DND-41 (cell line): ENCODE data around the gene ATP2B3.

Source experiments
- EZH2 ChIP-seq: IDR thresholded peaks from 3 replicates; pipeline ENCODE4 v1.6.1; 2012; ENCODE audit warnings: borderline replicate concordance, low read depth, mild to moderate bottlenecking, moderate library complexity, low read length, inconsistent platforms; ENCODE audit not compliant: severe bottlenecking
- TF ChIP-seq, protein P1 (sequence below): IDR thresholded peaks from 2 replicates; pipeline ENCODE4 v1.5.1; 2012; ENCODE audit warnings: borderline replicate concordance, low read length, moderate library complexity, mild to moderate bottlenecking; ENCODE audit not compliant: poor library complexity, severe bottlenecking; ENCODE audit errors: extremely low read depth

DNA sequence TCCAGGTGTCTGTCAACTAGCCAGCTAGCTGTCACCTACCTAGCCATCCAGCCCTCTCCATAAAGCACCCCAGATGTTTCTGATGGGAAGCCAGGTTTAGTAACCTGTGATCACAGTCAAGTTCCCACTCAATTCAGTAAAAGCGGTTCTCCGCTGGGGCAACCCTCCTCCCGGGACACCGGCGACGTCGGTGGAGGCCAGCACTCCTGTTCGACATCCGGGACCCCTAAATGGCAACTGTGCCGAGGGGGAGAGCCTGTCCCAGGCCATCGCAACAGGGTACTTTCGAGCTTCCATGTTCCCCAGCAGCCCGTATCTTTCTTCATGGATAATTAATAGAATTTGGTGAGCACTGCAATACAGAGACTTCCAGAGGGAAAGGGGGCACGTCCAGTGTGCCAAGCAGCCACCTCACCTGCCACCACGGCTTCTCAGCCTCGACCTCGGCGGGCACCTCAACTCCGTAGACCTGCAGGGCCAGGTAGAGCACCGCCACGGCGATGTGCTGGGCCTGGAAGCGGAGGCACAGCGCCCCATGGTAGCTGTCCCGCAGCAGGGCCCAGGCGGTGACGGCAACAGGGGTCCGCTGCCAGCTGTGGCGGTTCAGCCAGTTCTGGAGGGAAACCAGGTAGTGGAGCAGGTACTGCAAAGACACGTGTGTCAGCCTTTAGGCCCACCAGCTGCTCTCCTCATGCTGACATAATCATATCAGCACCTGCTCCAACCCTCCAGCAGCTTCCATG lies 74.8 kb downstream of the ATP2B3 start:
- TF ChIP-seq, protein P1, sequence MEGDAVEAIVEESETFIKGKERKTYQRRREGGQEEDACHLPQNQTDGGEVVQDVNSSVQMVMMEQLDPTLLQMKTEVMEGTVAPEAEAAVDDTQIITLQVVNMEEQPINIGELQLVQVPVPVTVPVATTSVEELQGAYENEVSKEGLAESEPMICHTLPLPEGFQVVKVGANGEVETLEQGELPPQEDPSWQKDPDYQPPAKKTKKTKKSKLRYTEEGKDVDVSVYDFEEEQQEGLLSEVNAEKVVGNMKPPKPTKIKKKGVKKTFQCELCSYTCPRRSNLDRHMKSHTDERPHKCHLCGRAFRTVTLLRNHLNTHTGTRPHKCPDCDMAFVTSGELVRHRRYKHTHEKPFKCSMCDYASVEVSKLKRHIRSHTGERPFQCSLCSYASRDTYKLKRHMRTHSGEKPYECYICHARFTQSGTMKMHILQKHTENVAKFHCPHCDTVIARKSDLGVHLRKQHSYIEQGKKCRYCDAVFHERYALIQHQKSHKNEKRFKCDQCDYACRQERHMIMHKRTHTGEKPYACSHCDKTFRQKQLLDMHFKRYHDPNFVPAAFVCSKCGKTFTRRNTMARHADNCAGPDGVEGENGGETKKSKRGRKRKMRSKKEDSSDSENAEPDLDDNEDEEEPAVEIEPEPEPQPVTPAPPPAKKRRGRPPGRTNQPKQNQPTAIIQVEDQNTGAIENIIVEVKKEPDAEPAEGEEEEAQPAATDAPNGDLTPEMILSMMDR, result no peak
- TF ChIP-seq EZH2, result no peak
